Head of caudate nucleus (tissue), 42 donors: ENCODE data around the gene KIAA0040.

Source experiments
- DNase-seq, 42 donors: peaks; one replicate each; pipeline versions ENCODE4 v3.0.0 to v3.0.0-alpha.2; 2020 to 2021; ENCODE audit warnings: mixed read lengths in 7 of 42
- intact Hi-C: fragments of 100-400 bp; cut with DNase I; formaldehyde crosslinking; loops from one replicate; pipeline ENCODE4 v1.15.0; 2022

Gene KIAA0040

DNA sequence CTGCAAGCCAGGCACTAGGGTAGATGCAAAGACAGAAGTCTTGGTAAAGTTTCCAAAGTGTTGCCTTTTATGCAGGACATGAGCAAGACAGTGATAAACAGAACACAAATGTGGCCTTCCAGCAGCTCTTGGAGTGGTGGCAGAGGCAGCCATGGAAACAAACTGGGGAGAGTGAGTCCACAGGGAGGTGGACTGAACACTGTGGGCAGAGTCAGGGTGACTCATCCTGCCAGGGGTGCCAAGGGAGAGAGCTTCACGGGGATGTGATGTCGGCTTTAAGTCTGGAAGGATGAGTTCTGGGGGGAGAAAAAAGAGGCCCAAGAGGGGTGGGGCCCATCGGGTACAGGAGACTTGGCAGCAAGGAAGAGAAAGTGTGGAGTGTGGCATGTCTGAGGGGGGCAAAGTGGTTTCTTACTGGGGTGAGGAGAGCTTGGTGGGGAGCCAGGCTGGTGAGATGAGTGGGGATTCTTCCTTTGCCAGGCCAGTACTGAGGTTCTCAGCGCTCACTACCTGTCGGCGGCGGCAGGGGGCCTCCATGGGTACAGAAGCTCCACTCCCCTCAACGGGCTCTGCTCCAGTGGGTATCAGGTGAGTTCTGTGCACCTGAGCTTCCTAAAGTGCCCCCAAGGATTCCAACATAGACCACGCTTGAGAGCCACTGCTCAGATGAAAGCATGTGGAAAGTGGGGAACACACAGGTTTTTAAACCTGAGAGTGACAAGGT, 41.8 kb downstream of the KIAA0040 start:
- intact Hi-C loops = loop anchor here (10.0 kb wide), 1 partner anchor 924 kb away; no protein-coding TSS in a partner anchor
- DNase-seq = no peak

GRCh38 chr1:175148068-175148467, 44.5 kb downstream of the KIAA0040 start:
- intact Hi-C loops = no loop called here
- no peak for DNase-seq

GRCh38 chr1:175147569-175147968, 45.0 kb downstream of the KIAA0040 start:
- DNase-seq = no peak
- intact Hi-C loops = no loop called here

GRCh38 chr1:175146529-175147213, 45.9 kb downstream of the KIAA0040 start:
- intact Hi-C loops = no loop called here

GRCh38 chr1:175145899-175146528, 46.6 kb downstream of the KIAA0040 start:
- DNase-seq = no peak
- intact Hi-C loops = no loop called here

More at GRCh38 chr1:175146529-175147213, 45.9 kb downstream of the KIAA0040 start:
- DNase-seq = peak; percentile 13 to 86 (median 62)

DNA sequence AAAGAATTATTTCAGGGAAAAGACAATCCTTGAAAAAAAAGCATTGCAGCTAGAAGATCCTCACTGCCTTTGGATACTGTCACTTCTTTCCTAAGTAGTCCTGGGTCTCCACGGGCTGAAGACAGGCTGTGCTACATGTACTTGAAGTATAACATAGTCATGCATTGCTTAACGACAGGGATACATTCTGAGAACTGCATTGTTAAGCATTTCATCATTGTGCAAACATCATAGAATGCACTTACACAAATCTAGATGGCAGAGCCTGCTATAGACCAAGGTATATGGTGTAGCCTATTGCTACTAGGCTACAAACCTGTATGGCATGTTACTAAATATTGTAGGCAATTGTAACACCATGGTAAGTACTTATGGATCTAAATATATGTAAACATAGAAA, 54.0 kb downstream of the KIAA0040 start:
- no peak for DNase-seq
- intact Hi-C loops = no loop called here

- no peak for DNase-seq
- intact Hi-C loops = no loop called here
These were observed 55.2 kb downstream of the KIAA0040 start for GRCh38 chr1:175137369-175137768.

- no peak for DNase-seq
- intact Hi-C loops = no loop called here
These were observed 56.3 kb downstream of the KIAA0040 start for GRCh38 chr1:175136246-175136645.

DNA sequence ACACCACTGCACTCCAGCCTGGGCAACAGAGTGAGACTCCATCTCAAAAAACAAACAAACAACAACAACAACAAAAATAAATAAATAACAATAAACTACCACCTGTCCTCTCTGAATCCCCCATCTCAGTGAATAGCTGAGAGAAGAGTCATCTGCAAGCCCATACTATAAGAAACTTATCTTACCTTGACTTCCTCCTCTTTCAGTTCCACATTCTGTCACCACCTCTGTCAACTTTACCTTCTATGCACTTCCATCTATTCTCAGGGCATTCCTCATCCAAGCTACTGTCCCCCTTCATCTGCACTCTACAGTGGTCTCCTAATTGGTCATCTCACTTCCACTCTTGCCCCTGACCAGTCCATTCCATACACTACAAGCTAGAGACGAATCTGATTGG, 58.1 kb downstream of the KIAA0040 start:
- intact Hi-C loops = no loop called here
- DNase-seq = no peak

DNA sequence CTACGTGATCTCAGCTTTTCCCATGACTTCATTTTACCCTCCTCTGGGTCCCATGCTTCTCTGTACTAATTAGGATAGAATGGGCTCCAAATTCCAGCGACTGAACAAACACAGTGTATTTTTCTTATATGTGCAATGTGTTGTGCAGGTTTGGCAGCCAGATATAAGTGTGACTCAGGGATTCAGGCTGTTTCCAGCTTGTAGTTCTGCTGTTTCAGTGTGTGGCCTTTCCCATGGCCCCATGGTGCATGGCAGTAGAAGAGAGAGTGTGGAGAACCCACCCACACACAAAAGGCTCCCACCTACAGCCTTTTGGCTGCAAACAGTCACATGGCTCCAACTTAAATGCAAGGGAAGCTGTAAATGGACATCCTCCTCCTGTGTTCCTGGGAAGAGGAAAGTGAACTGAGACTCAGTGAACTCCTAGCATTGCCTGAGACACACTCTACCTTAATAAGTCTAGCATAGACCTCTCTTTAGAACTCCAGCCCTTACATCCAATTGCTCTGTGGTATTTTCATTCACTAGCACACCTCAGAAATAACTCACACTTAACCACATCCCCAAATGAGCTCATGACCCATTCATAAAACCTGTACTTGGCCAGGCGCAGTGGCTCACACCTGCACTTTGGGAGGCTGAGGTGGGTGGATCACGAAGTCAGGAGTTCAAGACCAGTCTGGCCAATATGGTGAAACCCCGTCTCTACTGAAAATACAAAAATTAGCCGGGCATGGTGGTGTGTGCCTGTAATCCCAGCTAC, 58.7 kb downstream of the KIAA0040 start:
- intact Hi-C loops = no loop called here
- no peak for DNase-seq

DNA sequence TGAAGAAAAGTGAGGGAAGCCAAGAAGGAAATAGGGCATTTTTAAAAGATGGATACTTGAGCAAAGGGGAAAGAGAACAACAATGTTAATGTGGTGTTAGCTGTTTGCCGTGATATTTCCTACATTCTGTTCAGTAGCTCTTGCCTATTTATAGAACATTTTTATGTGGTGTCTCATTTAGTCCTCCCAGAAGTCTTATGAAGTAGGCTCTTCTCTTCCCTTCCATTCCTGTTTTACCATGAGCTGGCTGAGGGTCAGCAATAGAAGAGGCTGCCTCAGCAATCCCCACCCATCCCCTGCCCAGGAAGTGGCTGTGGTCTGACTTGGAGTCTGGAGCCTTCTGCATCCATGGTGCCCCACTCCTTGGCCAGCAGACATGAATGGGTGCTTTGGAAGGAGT, 60.1 kb downstream of the KIAA0040 start:
- DNase-seq = no peak
- intact Hi-C loops = no loop called here

- no peak for DNase-seq
- intact Hi-C loops = no loop called here
These were observed 61.5 kb downstream of the KIAA0040 start for GRCh38 chr1:175131095-175131494.

DNA sequence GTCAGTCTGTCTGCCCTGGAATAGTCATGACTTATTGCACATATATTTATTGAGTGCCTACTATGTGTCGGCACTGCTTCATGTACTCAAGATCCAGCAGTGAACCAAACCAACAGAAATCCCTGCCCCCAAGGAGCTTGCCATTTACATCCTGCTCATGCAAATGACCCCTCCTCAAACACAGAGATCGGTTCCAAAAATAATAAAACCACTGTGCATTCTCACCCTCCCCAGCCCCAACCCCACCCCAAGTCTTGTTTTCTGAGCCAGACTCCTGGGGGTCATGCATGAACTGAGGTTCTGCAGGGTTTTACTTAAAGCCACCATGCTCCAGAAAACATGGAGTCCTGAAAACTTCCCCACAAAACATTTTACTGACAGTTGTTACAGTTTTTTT, 61.9 kb downstream of the KIAA0040 start:
- intact Hi-C loops = no loop called here
- no peak for DNase-seq

DNA sequence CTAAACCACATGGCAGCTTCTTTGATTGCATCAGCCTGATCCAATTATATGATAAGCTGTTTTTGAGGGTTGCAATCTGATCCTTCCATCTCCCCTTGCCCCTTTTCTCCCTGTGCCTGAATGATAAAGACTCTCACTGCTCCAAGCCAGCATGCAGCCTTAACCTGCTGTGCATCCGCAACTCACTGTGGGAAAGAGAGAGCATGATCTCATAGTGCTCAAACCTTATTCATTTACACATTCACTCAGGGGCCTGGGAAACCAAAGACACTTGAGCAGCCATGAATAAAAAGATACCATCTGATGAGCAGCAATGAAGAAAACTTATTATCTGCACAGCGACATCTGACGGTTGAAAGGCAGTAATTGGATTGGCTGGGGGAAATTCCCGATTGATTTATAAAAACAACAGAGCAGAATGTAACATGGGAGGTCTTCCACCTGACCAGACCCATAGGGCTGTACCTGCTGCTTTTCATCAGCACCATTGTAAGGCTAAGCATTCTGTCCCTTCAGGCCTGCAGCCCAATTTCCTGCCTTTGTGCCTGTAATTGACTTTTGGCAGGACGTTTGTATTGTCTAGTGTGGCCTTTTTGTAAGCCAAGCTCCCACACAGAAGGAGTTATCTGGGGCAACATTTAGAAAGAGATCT, 62.5 kb downstream of the KIAA0040 start:
- intact Hi-C loops = loop anchor here (5.0 kb wide), 1 partner anchor 98 kb away; no protein-coding TSS in a partner anchor
- peak in 1 of 42 donors; percentile 12 for DNase-seq

GRCh38 chr1:175129644-175129996, 63.0 kb downstream of the KIAA0040 start:
- intact Hi-C loops = loop anchor here (5.0 kb wide), 1 partner anchor 97 kb away; no protein-coding TSS in a partner anchor
- no peak for DNase-seq

- peak in 1 of 42 donors; percentile 20 for DNase-seq
- intact Hi-C loops = loop anchor here (5.0 kb wide), 1 partner anchor 97 kb away; no protein-coding TSS in a partner anchor
These were observed 63.4 kb downstream of the KIAA0040 start for GRCh38 chr1:175129182-175129581.

GRCh38 chr1:175128523-175128922, 64.1 kb downstream of the KIAA0040 start:
- peak in 1 of 42 donors; percentile 29 for DNase-seq
- intact Hi-C loops = loop anchor here (5.0 kb wide), 1 partner anchor 96 kb away; no protein-coding TSS in a partner anchor

- intact Hi-C loops = loop anchor here (5.0 kb wide), 1 partner anchor 95 kb away; no protein-coding TSS in a partner anchor
These were observed 65.0 kb downstream of the KIAA0040 start for GRCh38 chr1:175127565-175127964.

DNA sequence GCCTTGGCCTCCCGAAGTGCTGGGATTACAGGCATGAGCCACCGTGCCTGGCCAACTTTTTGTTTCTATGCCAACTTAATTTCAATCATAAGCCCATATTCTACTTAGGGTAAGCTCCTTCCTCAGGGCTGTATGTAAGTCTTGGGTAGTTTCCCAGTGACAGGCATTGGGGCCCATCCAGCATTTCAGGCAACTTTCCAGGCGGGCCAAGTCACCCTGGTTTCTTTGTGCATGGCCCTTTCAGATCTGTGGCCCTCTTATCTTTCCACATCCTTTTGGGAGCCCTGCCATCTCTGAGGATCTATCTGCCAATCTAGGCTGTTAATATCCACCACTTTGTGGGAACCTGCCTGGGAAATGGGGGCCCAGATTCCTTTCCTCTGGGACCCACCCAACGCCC, 66.2 kb downstream of the KIAA0040 start:
- intact Hi-C loops = loop anchor here (5.0 kb wide), 1 partner anchor 94 kb away; no protein-coding TSS in a partner anchor
- peak in 1 of 42 donors; percentile 25 for DNase-seq

More at GRCh38 chr1:175127565-175127964, 65.0 kb downstream of the KIAA0040 start:
- DNase-seq = peak in 1 of 42 donors; percentile 20
